HEK293 (cell line): ENCODE data around the gene CTRB1.

Experiments used
- ZEB2 ChIP-seq: fragments of 450-650 bp; formaldehyde crosslinking; IDR thresholded peaks from 2 replicates; pipeline ENCODE4 v1.5.1; 2016; ENCODE audit warnings: missing biosample characterization, missing genetic modification characterization
- ZNF596 ChIP-seq: fragments of 450-650 bp; IDR thresholded peaks from 2 replicates; pipeline ENCODE4 v1.5.0; 2018; ENCODE audit warnings: missing biosample characterization, mild to moderate bottlenecking, missing genetic modification characterization, moderate library complexity
- ZNF704 ChIP-seq: fragments of 450-650 bp; formaldehyde crosslinking; IDR thresholded peaks from 2 replicates; pipeline ENCODE4 v1.5.1; 2016; ENCODE audit warnings: missing biosample characterization, missing genetic modification characterization
- ZNF747 ChIP-seq: fragments of 450-650 bp; formaldehyde crosslinking; IDR thresholded peaks from 2 replicates; pipeline ENCODE4 v1.5.1; 2016; ENCODE audit warnings: missing biosample characterization, missing genetic modification characterization
- TF ChIP-seq, protein P1 (sequence below): fragments of 450-650 bp; formaldehyde crosslinking; IDR thresholded peaks from 2 replicates; pipeline ENCODE4 v1.5.1; 2016; ENCODE audit warnings: missing biosample characterization, missing genetic modification characterization

GRCh38 chr16:75263291-75263962 lies 44.6 kb downstream of the CTRB1 start:
- TF ChIP-seq, protein P1, sequence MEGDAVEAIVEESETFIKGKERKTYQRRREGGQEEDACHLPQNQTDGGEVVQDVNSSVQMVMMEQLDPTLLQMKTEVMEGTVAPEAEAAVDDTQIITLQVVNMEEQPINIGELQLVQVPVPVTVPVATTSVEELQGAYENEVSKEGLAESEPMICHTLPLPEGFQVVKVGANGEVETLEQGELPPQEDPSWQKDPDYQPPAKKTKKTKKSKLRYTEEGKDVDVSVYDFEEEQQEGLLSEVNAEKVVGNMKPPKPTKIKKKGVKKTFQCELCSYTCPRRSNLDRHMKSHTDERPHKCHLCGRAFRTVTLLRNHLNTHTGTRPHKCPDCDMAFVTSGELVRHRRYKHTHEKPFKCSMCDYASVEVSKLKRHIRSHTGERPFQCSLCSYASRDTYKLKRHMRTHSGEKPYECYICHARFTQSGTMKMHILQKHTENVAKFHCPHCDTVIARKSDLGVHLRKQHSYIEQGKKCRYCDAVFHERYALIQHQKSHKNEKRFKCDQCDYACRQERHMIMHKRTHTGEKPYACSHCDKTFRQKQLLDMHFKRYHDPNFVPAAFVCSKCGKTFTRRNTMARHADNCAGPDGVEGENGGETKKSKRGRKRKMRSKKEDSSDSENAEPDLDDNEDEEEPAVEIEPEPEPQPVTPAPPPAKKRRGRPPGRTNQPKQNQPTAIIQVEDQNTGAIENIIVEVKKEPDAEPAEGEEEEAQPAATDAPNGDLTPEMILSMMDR (tag by site-specific recombination), result no peak
- TF ChIP-seq ZNF704 (tag by site-specific recombination) (no peak), ZEB2 (tag by site-specific recombination) (no peak), ZNF747 (no peak), ZNF596 (tag by site-specific recombination) (no peak)
